BJ (cell line): Measurements from ENCODE around the gene DNER. TPM values are rescaled to one million over a fixed set of nuclear protein-coding genes. Genes with fewer than 3 reads are reported as not detected.
"Not testable (repeated sequence)": the region's sequence is repeated elsewhere in the genome, so short reads cannot be mapped to it uniquely, and the experiment has no call there.

ENCODE experiments used
- CTCF ChIA-PET: fragments of 350-600 bp; formaldehyde crosslinking; extraction: SDS; loops from one replicate; lab custom pipeline; 2021; ENCODE audit warnings: antibody characterized with exemption, inconsistent platforms; lab: Yijun Ruan, JAX
- POLR2A ChIA-PET: fragments of 300-600 bp; sonication (Branson Sonifier 250); formaldehyde crosslinking; extraction: SDS; loops from one replicate; lab custom pipeline; 2021; ENCODE audit warnings: antibody characterized with exemption; lab: Charles Lee
- DNase-seq: peaks from one replicate; pipeline ENCODE4 v3.0.0-alpha.2; 2011; ENCODE audit warnings: low read depth
- H3K27me3 ChIP-seq: 2 replicates; pipeline ENCODE4 v1.6.0; 2011; ENCODE audit warnings: low read length; ENCODE audit not compliant: control insufficient read depth, insufficient read depth
- H3K36me3 ChIP-seq: 2 replicates; pipeline ENCODE4 v1.5.1; 2011; ENCODE audit warnings: low read length; ENCODE audit not compliant: control insufficient read depth, insufficient read depth
- H3K4me3 ChIP-seq: 2 replicates; pipeline ENCODE4 v1.5.1; 2011; ENCODE audit warnings: low read depth, mild to moderate bottlenecking, control low read depth, low read length
- CTCF ChIP-seq: IDR thresholded peaks from 2 replicates; pipeline ENCODE4 v1.5.1; 2011; ENCODE audit warnings: low read depth, mild to moderate bottlenecking, control low read depth, inconsistent platforms, low read length, moderate library complexity; ENCODE audit not compliant: insufficient read depth
- polyA plus RNA-seq: library from polyadenylated mRNA; depleted of rRNA; stranded (reverse); fragments of >200 nt; gene quantifications from 2 replicates; pipeline ENCODE4 v1.2.3, GENCODE V29; 2011

DNER gene
- polyA plus RNA-seq, 1 experiment, result 0.02 TPM

GRCh38 chr2:229339618-229340017, 374.7 kb downstream of the DNER start:
- Histone ChIP-seq H3K27me3 (no peaks in the 10 kb centered on the region), H3K4me3 (no peak overlapping the region), H3K36me3 (no peaks in the 10 kb centered on the region)
- ChIA-PET POLR2A (no interaction called here), CTCF (interaction anchor here (1.3 kb wide), 1 partner anchor 247 kb away, joined by 3 read pairs; no protein-coding TSS in a partner anchor)
- no peak for TF ChIP-seq CTCF
- DNase-seq, result no peak

- not testable (repeated sequence) for H3K27me3 ChIP-seq
These were observed 375.2 kb downstream of the DNER start for GRCh38 chr2:229339171-229339570.

GRCh38 chr2:229335877-229336346, 378.4 kb downstream of the DNER start:
- ChIA-PET POLR2A (no interaction called here), CTCF (interaction anchor here (1.4 kb wide), 1 partner anchor 8 kb away, joined by 3 read pairs; no protein-coding TSS in a partner anchor)
- no peak for TF ChIP-seq CTCF
- no peak for DNase-seq
- no peak overlapping the region for H3K4me3 ChIP-seq
- H3K36me3 ChIP-seq, result no peaks in the 10 kb centered on the region
- no peaks in the 10 kb centered on the region for H3K27me3 ChIP-seq

More at GRCh38 chr2:229339171-229339570, 375.2 kb downstream of the DNER start:
- POLR2A ChIA-PET, H3K36me3 ChIP-seq, DNase-seq, H3K4me3 ChIP-seq: not testable (repeated sequence)
- CTCF ChIA-PET, result interaction anchor here (1.3 kb wide), 1 partner anchor 248 kb away, joined by 3 read pairs; no protein-coding TSS in a partner anchor

DNA sequence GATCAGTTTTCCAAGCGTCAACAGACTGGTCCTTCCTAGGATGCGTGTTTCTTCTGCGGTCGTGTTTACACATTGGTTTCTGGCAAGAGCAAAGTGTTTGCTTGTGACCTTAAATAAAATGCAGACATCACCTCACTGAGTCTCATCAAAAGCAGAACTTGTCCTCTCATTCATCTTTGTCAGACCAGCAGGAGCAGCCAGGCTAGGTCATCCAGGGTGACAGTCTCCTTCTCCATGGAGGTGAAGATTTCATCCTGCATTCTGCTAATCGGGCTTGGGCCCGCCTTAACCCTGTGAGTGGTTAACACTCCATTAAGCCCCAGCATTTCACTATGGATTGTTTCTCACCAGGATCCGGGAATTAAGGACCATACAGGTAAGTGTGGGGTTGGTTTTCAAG, 379.0 kb downstream of the DNER start:
- no peaks in the 10 kb centered on the region for H3K36me3 ChIP-seq
- CTCF ChIA-PET, result interaction anchor here (1.4 kb wide), 1 partner anchor 9 kb away, joined by 3 read pairs; no protein-coding TSS in a partner anchor
- POLR2A ChIA-PET, result no interaction called here
- TF ChIP-seq CTCF, result no peak
- H3K27me3 ChIP-seq, result no peaks in the 10 kb centered on the region
- H3K4me3 ChIP-seq, result no peak overlapping the region
- no peak for DNase-seq

DNA sequence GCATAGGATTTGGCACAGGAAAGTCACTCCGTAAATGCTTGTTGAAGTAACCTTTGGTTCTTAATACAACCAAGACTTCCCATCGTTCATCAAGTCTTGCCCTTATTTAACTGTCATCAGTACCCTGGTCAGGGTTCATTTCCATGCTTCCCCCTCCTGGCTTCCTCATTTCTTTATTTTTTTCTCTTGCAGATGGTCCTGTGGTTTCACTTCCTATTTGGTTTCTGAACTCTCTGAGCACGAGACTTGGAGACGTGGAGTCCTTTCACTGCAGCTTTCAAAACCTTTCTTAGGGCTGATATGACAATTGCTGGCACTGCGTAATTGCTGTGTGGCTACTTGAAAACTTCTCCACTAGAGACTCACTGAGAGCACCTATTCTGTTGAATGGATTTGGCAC, 383.4 kb downstream of the DNER start:
- CTCF ChIA-PET, result no interaction called here
- H3K36me3 ChIP-seq, result no peaks in the 10 kb centered on the region
- no peak overlapping the region for H3K4me3 ChIP-seq
- TF ChIP-seq CTCF, result no peak
- H3K27me3 ChIP-seq, result no peaks in the 10 kb centered on the region
- POLR2A ChIA-PET, result no interaction called here
- DNase-seq, result no peak

DNA sequence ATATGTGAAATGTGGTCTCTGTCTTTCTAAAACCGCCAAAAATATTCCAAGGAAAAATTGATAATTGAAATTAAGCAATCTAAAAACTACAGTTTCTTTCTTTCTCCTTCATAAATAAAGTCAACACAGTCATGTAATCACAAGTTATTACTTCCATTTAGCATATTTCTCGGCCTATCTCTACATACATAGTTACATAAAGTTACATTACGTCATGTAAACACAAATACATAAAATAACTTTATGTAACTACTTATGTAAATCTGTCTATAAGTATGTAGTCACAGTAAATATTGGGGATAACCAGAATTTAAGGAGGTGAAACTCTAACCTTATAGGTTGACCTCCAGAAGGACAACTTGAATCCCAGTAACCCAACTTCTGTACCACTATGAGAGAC, 394.8 kb downstream of the DNER start:
- CTCF ChIA-PET, result no interaction called here
- no peak for TF ChIP-seq CTCF
- no peaks in the 10 kb centered on the region for H3K36me3 ChIP-seq
- DNase-seq, result no peak
- H3K4me3 ChIP-seq, result no peak overlapping the region
- no peaks in the 10 kb centered on the region for H3K27me3 ChIP-seq
- POLR2A ChIA-PET, result no interaction called here
